OCI-LY7 (cell line): ENCODE measurements around the gene NPY2R.

Experiments used
- EZH2phosphoT487 ChIP-seq: fragments of 200-600 bp; sonication (generic); IDR thresholded peaks from 2 replicates; pipeline ENCODE4 v1.6.1; 2018; ENCODE audit warnings: low read depth, borderline replicate concordance, mild to moderate bottlenecking, mixed run types, antibody characterized with exemption, low read length, moderate library complexity, mixed read lengths
- TF ChIP-seq, protein P1 (sequence below): fragments of 200-600 bp; sonication (generic); conservative IDR thresholded peaks from 2 replicates; pipeline ENCODE4 v1.5.1; 2014; ENCODE audit warnings: mild to moderate bottlenecking, antibody characterized with exemption, low read length, moderate library complexity, mixed read lengths

DNA sequence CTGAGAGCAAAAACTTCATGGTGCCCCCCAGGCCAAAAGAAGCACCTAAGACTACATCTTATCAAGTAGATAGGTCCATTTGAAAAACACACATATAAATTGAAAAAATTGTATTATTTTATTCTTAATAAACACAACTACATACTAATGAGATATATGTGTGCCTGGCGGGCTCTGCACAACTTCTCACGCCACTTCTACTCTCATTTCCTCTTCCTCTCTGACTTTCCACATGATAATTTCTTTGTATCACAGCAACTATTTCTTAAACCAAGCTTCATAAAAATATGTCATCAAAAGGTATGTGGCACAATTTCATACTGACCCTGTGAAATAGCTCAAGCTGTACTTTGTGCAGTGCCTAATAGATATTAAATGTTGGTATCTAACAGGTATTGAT is 10.7 kb upstream of the NPY2R start:
- TF ChIP-seq, protein P1, sequence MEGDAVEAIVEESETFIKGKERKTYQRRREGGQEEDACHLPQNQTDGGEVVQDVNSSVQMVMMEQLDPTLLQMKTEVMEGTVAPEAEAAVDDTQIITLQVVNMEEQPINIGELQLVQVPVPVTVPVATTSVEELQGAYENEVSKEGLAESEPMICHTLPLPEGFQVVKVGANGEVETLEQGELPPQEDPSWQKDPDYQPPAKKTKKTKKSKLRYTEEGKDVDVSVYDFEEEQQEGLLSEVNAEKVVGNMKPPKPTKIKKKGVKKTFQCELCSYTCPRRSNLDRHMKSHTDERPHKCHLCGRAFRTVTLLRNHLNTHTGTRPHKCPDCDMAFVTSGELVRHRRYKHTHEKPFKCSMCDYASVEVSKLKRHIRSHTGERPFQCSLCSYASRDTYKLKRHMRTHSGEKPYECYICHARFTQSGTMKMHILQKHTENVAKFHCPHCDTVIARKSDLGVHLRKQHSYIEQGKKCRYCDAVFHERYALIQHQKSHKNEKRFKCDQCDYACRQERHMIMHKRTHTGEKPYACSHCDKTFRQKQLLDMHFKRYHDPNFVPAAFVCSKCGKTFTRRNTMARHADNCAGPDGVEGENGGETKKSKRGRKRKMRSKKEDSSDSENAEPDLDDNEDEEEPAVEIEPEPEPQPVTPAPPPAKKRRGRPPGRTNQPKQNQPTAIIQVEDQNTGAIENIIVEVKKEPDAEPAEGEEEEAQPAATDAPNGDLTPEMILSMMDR, result no peak
- TF ChIP-seq EZH2phosphoT487, result no peak
